OCI-LY3 (cell line): Measurements from ENCODE around the gene PRUNE2.

ENCODE experiments used
- H2AFZ ChIP-seq: fragments of 200-600, 300-600 bp; shearing (Covaris generic); 2 replicates; pipeline ENCODE4 v1.6.0; 2014; ENCODE audit warnings: antibody characterized with exemption, low read depth, low read length
- H3K27ac ChIP-seq: fragments of 200-600, 300-600 bp; sonication (generic); 2 replicates; pipeline ENCODE4 v1.5.1; 2014; ENCODE audit warnings: mild to moderate bottlenecking, low read length, moderate library complexity, mixed read lengths
- H3K27me3 ChIP-seq: fragments of 200-600, 300-600 bp; sonication (generic); 2 replicates; pipeline ENCODE4 v1.6.1; 2014; ENCODE audit warnings: low read depth, low read length, mixed read lengths
- H3K36me3 ChIP-seq: fragments of 200-600, 300-600 bp; sonication (generic); replicated peaks from 2 replicates; pipeline ENCODE3; 2014; ENCODE audit warnings: low read depth, low read length, mixed read lengths
- H3K4me1 ChIP-seq: fragments of 300-600, 200-600 bp; sonication (generic); 2 replicates; pipeline ENCODE4 v1.6.1; 2014; ENCODE audit warnings: low read length, mixed read lengths
- H3K4me2 ChIP-seq: fragments of 200-600, 300-600 bp; sonication (generic); 2 replicates; pipeline ENCODE4 v1.6.1; 2014; ENCODE audit warnings: low read length, mixed read lengths
- H3K4me3 ChIP-seq: fragments of 300-600, 200-600 bp; sonication (generic); 2 replicates; pipeline ENCODE4 v1.5.1; 2014; ENCODE audit warnings: antibody characterized with exemption, mild to moderate bottlenecking, low read length, moderate library complexity
- H3K79me2 ChIP-seq: fragments of 300-600, 200-600 bp; shearing (Covaris generic); 2 replicates; pipeline ENCODE4 v1.6.1; 2014; ENCODE audit warnings: mild to moderate bottlenecking, low read length, mixed read lengths
- H3K9ac ChIP-seq: fragments of 300-600, 200-600 bp; shearing (Covaris generic); 2 replicates; pipeline ENCODE4 v1.6.0; 2014; ENCODE audit warnings: mild to moderate bottlenecking, low read length, moderate library complexity
- H3K9me3 ChIP-seq: fragments of 200-600, 300-600 bp; shearing (Covaris generic); 2 replicates; pipeline ENCODE4 v1.6.1; 2014; ENCODE audit warnings: low read length, mixed read lengths; ENCODE audit not compliant: insufficient read depth
- H4K20me1 ChIP-seq: fragments of 200-600, 300-600 bp; sonication (generic); 2 replicates; pipeline ENCODE4 v1.6.1; 2016; ENCODE audit warnings: low read length, mixed read lengths; ENCODE audit not compliant: insufficient read depth
- CTCF ChIP-seq: fragments of 200-600, 300-600 bp; sonication (generic); IDR thresholded peaks from 2 replicates; pipeline ENCODE4 v1.5.1; 2014; ENCODE audit warnings: antibody characterized with exemption, low read length, low read depth
- EZH2phosphoT487 ChIP-seq: fragments of 200-600 bp; shearing (Covaris generic); IDR thresholded peaks from 2 replicates; pipeline ENCODE4 v1.6.1; 2018; ENCODE audit warnings: antibody characterized with exemption, mixed run types, low read depth

PRUNE2 gene

GRCh38 chr9:76817489-76817888 is 88.4 kb downstream of the PRUNE2 start:
- Histone ChIP-seq H3K27ac (no peak overlapping the region), H3K4me2 (no peak overlapping the region), H3K36me3 (no peaks in the 10 kb centered on the region), H3K9ac (no peak overlapping the region), H3K9me3 (no peaks in the 10 kb centered on the region), H3K27me3 (no peaks in the 10 kb centered on the region; the same call in 1 of the 2 replicates), H4K20me1 (no peaks in the 10 kb centered on the region), H3K79me2 (no peaks in the 10 kb centered on the region), H2AFZ (no peak overlapping the region), H3K4me1 (no peaks in the 10 kb centered on the region), H3K4me3 (no peak overlapping the region)
- TF ChIP-seq CTCF (no peak), EZH2phosphoT487 (no peak)

GRCh38 chr9:76812591-76812990 is 93.3 kb downstream of the PRUNE2 start:
- Histone ChIP-seq H3K27ac (no peak overlapping the region), H3K79me2 (no peaks in the 10 kb centered on the region), H3K27me3 (peaks cover 9% of the 10 kb centered on the region), H3K4me1 (peaks cover 4% of the 10 kb centered on the region; the same call in 1 of the 2 replicates), H3K4me2 (no peak overlapping the region), H3K9ac (no peak overlapping the region), H2AFZ (no peak overlapping the region), H3K9me3 (no peaks in the 10 kb centered on the region), H3K4me3 (no peak overlapping the region), H4K20me1 (no peaks in the 10 kb centered on the region), H3K36me3 (no peaks in the 10 kb centered on the region)
- TF ChIP-seq CTCF (no peak), EZH2phosphoT487 (no peak)

- no peak overlapping the region for H3K9ac ChIP-seq
- H3K36me3 ChIP-seq, result no peaks in the 10 kb centered on the region
- no peak overlapping the region for H3K4me2 ChIP-seq
- H3K79me2 ChIP-seq, result no peaks in the 10 kb centered on the region
- TF ChIP-seq EZH2phosphoT487, result no peak
- TF ChIP-seq CTCF, result peak; percentile 93
- H3K4me1 ChIP-seq, result peaks cover 4% of the 10 kb centered on the region; the same call in 1 of the 2 replicates
- no peak overlapping the region for H3K4me3 ChIP-seq
- H3K9me3 ChIP-seq, result no peaks in the 10 kb centered on the region
- no peaks in the 10 kb centered on the region for H4K20me1 ChIP-seq
- H3K27me3 ChIP-seq, result peaks cover 9% of the 10 kb centered on the region
- no peak overlapping the region for H3K27ac ChIP-seq
- no peak overlapping the region for H2AFZ ChIP-seq
Measured at GRCh38 chr9:76810377-76810957, 95.4 kb downstream of the PRUNE2 start.

GRCh38 chr9:76808636-76809035 is 97.3 kb downstream of the PRUNE2 start:
- Histone ChIP-seq H3K9me3 (no peaks in the 10 kb centered on the region), H3K36me3 (no peaks in the 10 kb centered on the region), H2AFZ (no peak overlapping the region), H3K4me2 (no peak overlapping the region), H3K4me3 (no peak overlapping the region), H3K27me3 (peaks cover 9% of the 10 kb centered on the region), H3K9ac (no peak overlapping the region), H4K20me1 (no peaks in the 10 kb centered on the region), H3K79me2 (no peaks in the 10 kb centered on the region), H3K4me1 (peaks cover 4% of the 10 kb centered on the region; the same call in 1 of the 2 replicates), H3K27ac (no peak overlapping the region)
- TF ChIP-seq EZH2phosphoT487 (no peak), CTCF (no peak)
